Adrenal gland (tissue), 12 donors: ENCODE data around the gene NAV2. TPM values are rescaled to one million over a fixed set of nuclear protein-coding genes. Genes with fewer than 3 reads are reported as not detected.

ENCODE experiments used
- DNase-seq, 7 donors: peaks; one replicate each; pipeline ENCODE4 v3.0.0-alpha.2; 2019 to 2020
- H3K27ac ChIP-seq, 5 donors: fragments of 200-600 bp; sonication (generic) in 4 of 5; 1 replicate in 3 of 5; 2 replicates in 2 of 5; pipeline versions ENCODE4 v1.5.1 to v1.8.0; 2016 to 2020; ENCODE audit warnings: mild to moderate bottlenecking in 1 of 5
- H3K27me3 ChIP-seq: fragments of 200-600 bp; 2 replicates; pipeline ENCODE4 v1.8.0; 2021
- H3K36me3 ChIP-seq, 2 donors: fragments of 200-600 bp; replicated peaks in 1 of 2; 1 replicate in 1 of 2; 2 replicates in 1 of 2; pipeline versions ENCODE4 v1.5.1 to v1.8.0; 2018 to 2022
- H3K4me1 ChIP-seq, 2 donors: fragments of 200-600 bp; replicated peaks in 1 of 2; 1 replicate in 1 of 2; 2 replicates in 1 of 2; pipeline versions ENCODE4 v1.5.1 to v1.8.0; 2018 to 2021
- H3K4me3 ChIP-seq, 4 donors: fragments of 200-600 bp; sonication (generic) in 3 of 4; one replicate each; pipeline ENCODE4 v1.5.1; 2016 to 2018
- H3K9me3 ChIP-seq, 3 donors: fragments of 200-600 bp; sonication (generic) in 1 of 3; replicated peaks in 1 of 3; 1 replicate in 2 of 3; 2 replicates in 1 of 3; pipeline versions ENCODE4 v1.5.1 to v1.8.0; 2016 to 2021
- POLR2A ChIP-seq, 2 donors: fragments of 450-650 bp; IDR thresholded peaks; one replicate each; pipeline ENCODE4 v1.6.1; 2017; ENCODE audit warnings: antibody characterized with exemption in 2 of 2, mild to moderate bottlenecking in 2 of 2, moderate library complexity in 1 of 2
- WGBS, 4 donors: extraction: QIAGEN DNeasy Blood & Tissue Kit in 2 of 4; methylation state at CpG; one replicate each; pipeline versions ENCODE4 v1.1.5 to v1.1.7; 2013 to 2017; 5-methylcytosine and 5-hydroxymethylcytosine counted together
- intact Hi-C, 2 donors: fragments of 100-400 bp; cut with DNase I; formaldehyde crosslinking; loops; one replicate each; pipeline versions ENCODE4 v1.14.1 to v1.15.0; 2022 to 2023
- polyA plus RNA-seq, 3 donors: library from polyadenylated mRNA; stranded (reverse); fragments of 200-250 nt in 2 of 3; fragments of 350-450 nt in 1 of 3; fragmentation: Illumina TruSeq in 1 of 3; extraction: RNeasy Lipid Tissue Mini Kit (QIAGEN cat#74804) in 1 of 3; gene quantifications; one replicate each; pipeline ENCODE4 v1.2.3, GENCODE V29; 2013 to 2014
- total RNA-seq, 9 donors: library from RNA; depleted of rRNA in 4 of 9; stranded (reverse); fragments of >200 nt in 4 of 9; fragments of 120-200 nt in 1 of 9; fragmentation: NEBNext Ultra II Directional in 1 of 9; extraction: Animal tissue kit (Norgen Biotek cat#: 25700) in 1 of 9; gene quantifications; one replicate each; pipeline versions ENCODE4 v1.1.0 to v1.2.4, GENCODE V29; 2013 to 2023
- TF ChIP-seq, protein P1 (sequence below), 6 experiments: fragments of 450-650 bp in 4 of 6; fragments of 200-600 bp in 2 of 6; sonication (generic) in 1 of 6; IDR thresholded peaks; 1 replicate in 5 of 6; 2 replicates in 1 of 6; pipeline versions ENCODE4 v1.5.1 to v1.8.0; 2016 to 2021; ENCODE audit warnings: antibody characterized with exemption in 6 of 6, mild to moderate bottlenecking in 2 of 6, moderate library complexity in 1 of 6
- donor health status: healthy with polysubstance abuse.
- donor health status: Bipolar disorder and iron deficiency.
- donor health status: DM: yes; HTN: yes; CAD: no.
- donor health status: DM: no; HTN: no; CAD: no.
- donor health status: DM: no; HTN: no; CAD: no.
- donor health status: DM: yes; HTN: yes; CAD: no.

NAV2 gene
- total and polyA plus RNA-seq, 12 donors, result 1.6 to 9.2 (median 5.5) TPM

DNA sequence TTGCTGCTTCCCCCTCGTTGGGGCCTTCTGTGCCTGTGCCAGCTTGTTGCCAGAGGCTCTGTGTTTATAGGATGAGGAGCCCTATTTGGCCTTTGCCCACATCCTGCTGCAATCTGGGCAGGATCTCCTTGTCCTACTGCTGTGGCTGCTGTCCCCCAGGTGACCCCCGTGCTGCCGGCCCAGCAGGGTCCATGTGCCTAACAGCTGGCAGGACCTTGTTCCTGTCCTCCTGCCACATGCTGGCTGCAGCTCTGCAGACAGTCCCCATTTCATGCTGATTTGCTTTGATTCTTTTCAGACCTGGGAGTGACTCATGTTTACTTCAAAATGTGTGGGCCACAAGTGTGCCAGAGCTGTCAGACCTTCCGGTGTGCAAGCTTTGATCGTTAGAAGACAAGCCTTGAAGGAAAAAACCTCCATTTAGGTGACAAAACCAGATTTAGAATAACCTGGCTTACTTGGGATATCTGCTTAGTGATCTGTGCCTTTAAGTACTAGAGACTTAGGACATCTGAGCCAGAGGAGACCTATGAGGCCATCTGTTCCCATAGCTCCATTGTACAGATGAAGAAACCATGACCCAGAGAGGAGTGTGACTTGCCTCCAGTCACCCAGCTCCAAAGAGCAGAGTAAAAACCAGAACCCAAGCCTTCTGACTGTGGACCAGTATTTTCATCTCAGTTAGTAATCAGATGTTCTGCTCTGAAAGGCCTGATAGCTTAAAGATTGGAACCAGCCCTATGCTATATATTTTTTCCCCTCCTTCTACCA is 11.1 kb downstream of the NAV2 start:
- H3K27me3 ChIP-seq, result no peaks in the 10 kb centered on the region
- 17 to 32% (median 19%) methylated on average over 3 to 5 of the region's 5 CpGs for WGBS, 4 donors
- peak in 5 of 7 donors; percentile 29 to 76 (median 35) for DNase-seq
- H3K4me3 ChIP-seq, result no peak overlapping the region
- H3K36me3 ChIP-seq, result no peaks in the 10 kb centered on the region
- intact Hi-C loops, result no loop called here
- H3K9me3 ChIP-seq, result no peaks in the 10 kb centered on the region
- peaks cover 0 to 8% of the 10 kb centered on the region in 2 donors for H3K4me1 ChIP-seq
- H3K27ac ChIP-seq, result peak overlapping the region in 2 of 5 donors; percentile 3 to 43
- TF ChIP-seq, protein P1, sequence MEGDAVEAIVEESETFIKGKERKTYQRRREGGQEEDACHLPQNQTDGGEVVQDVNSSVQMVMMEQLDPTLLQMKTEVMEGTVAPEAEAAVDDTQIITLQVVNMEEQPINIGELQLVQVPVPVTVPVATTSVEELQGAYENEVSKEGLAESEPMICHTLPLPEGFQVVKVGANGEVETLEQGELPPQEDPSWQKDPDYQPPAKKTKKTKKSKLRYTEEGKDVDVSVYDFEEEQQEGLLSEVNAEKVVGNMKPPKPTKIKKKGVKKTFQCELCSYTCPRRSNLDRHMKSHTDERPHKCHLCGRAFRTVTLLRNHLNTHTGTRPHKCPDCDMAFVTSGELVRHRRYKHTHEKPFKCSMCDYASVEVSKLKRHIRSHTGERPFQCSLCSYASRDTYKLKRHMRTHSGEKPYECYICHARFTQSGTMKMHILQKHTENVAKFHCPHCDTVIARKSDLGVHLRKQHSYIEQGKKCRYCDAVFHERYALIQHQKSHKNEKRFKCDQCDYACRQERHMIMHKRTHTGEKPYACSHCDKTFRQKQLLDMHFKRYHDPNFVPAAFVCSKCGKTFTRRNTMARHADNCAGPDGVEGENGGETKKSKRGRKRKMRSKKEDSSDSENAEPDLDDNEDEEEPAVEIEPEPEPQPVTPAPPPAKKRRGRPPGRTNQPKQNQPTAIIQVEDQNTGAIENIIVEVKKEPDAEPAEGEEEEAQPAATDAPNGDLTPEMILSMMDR (IDR thresholded peaks at IDR 0.05), result no peak
- TF ChIP-seq POLR2A (IDR thresholded peaks at IDR 0.05), result no peak

DNA sequence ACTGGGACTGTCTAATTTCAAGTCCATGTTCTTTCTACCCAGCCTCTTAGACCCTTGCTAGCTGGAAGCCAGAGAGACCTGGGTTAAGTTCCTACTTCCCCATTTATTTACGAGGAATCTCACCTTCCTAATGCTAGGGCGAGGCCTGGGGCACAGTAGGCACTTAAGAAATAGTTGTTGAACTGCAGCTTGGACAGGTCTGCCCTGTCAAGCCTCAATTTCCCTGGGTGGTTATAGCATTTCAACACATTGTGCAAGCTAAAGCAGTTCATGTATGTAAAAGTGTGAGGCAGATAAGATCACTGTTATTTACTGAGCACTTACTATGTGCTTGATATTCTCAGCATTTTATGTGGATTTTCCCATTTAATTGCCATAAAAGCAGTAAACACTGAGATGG is 12.1 kb downstream of the NAV2 start:
- Histone ChIP-seq H3K27me3 (no peaks in the 10 kb centered on the region), H3K4me3 (no peak overlapping the region), H3K27ac (peak overlapping the region in 1 of 5 donors; percentile 50), H3K36me3 (no peaks in the 10 kb centered on the region), H3K4me1 (peaks cover 0 to 8% of the 10 kb centered on the region in 2 donors), H3K9me3 (no peaks in the 10 kb centered on the region)
- TF ChIP-seq POLR2A (IDR thresholded peaks at IDR 0.05), result no peak
- TF ChIP-seq, protein P1 (IDR thresholded peaks at IDR 0.05), result no peak
- DNase-seq, result no peak
- 81 to 91% (median 86%) methylated on average over 2 of the region's 2 CpGs for WGBS, 4 donors
- intact Hi-C loops, result no loop called here

DNA sequence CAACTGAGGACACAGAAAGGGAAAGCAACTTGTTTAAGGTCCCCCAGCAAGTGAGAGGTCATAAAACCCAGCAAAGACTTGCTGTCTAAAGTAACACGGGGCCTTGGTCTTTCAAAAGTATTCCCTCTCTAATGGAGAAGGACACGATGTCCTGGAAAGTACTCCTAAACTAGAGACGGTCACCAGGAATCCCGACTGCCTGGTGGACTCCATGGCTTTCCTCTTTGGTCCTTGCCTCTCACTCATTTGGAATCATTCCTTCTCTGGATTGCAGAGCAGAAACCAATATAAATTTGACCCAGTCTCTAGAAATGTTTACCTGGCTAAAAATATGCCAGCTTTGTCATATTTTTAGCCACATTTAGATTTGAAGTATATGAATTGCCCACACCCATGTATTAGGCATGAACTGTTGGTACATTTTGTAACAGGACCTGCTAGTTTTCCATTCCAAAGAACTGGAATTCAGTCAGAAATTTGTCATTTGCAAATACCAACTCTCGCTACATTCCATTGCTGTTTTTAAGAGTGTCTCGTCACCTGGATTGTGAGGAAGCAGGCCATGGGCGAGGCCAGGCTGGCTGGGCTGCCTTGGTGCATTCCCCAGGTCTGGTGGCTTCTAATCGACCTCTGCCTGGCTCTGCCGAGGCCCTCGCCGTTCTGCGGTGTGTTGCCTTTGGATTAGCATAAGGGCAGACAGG is 12.9 kb downstream of the NAV2 start:
- Histone ChIP-seq H3K27me3 (no peaks in the 10 kb centered on the region), H3K4me3 (no peak overlapping the region), H3K36me3 (no peaks in the 10 kb centered on the region), H3K27ac (peak overlapping the region in 1 of 5 donors; percentile 50), H3K4me1 (peaks cover 0 to 8% of the 10 kb centered on the region in 2 donors), H3K9me3 (no peaks in the 10 kb centered on the region)
- intact Hi-C loops, result no loop called here
- DNase-seq, result peak in 1 of 7 donors; percentile 25
- 85 to 89% (median 86%) methylated on average over 12 of the region's 12 CpGs for WGBS, 4 donors
- TF ChIP-seq, protein P1 (IDR thresholded peaks at IDR 0.05), result no peak
- TF ChIP-seq POLR2A (IDR thresholded peaks at IDR 0.05), result no peak

DNA sequence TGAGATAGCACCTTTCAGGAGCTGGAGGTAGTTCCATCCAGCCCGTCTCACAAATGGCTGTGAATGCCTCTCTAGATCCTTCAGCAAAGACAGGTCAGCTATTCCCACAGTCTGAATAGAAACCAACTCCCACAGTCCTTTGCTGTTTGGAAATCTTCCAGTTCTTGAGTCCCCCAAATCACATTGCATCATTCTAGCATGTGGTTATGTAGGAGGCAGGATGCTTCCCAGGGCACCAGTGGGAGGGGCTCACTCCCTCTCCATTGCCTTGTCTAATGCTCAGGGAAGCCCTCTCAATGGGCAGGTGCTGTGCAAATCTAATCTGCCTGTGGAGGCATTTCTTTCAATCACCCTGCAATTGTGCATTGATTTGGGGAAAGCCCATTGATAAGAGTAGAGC is 14.6 kb downstream of the NAV2 start:
- Histone ChIP-seq H3K9me3 (no peaks in the 10 kb centered on the region), H3K27ac (no peak overlapping the region), H3K36me3 (no peaks in the 10 kb centered on the region), H3K27me3 (no peaks in the 10 kb centered on the region), H3K4me3 (no peak overlapping the region), H3K4me1 (peaks cover 0 to 8% of the 10 kb centered on the region in 2 donors)
- DNase-seq, result no peak
- TF ChIP-seq POLR2A (IDR thresholded peaks at IDR 0.05), result no peak
- TF ChIP-seq, protein P1 (IDR thresholded peaks at IDR 0.05), result no peak
- intact Hi-C loops, result no loop called here
- 92 to 100% (median 96%) methylated on average over 1 of the region's 1 CpG; no CpG with 5 or more reads in 1 of the 4 donors for WGBS, 4 donors
